SJSA1 (cell line): ENCODE measurements around the gene DAZAP1. TPM values are rescaled to one million over a fixed set of nuclear protein-coding genes. Genes with fewer than 3 reads are reported as not detected.

Source experiments
- DNase-seq, 2 experiments: peaks; one replicate each; pipeline ENCODE4 v3.0.0-alpha.2; 2015 to 2020; ENCODE audit warnings: low spot score in 2 of 2, low read depth in 1 of 2
- H3K27ac ChIP-seq: fragments of 250-450 bp; sonication (Bioruptor Pico); 2 replicates; pipeline ENCODE4 v1.5.1; 2020; ENCODE audit warnings: mild to moderate bottlenecking, moderate library complexity
- H3K27me3 ChIP-seq: fragments of 250-450 bp; sonication (Bioruptor Pico); replicated peaks from 2 replicates; pipeline ENCODE4 v1.5.1; 2020; ENCODE audit warnings: mild to moderate bottlenecking, moderate library complexity
- H3K36me3 ChIP-seq: fragments of 250-450 bp; sonication (Bioruptor Pico); 2 replicates; pipeline ENCODE4 v1.5.1; 2020; ENCODE audit warnings: mild to moderate bottlenecking
- H3K4me1 ChIP-seq: fragments of 250-450 bp; sonication (Bioruptor Pico); replicated peaks from 2 replicates; pipeline ENCODE4 v1.6.1; 2021; ENCODE audit warnings: mild to moderate bottlenecking
- H3K4me3 ChIP-seq: fragments of 250-450 bp; sonication (Bioruptor Pico); 2 replicates; pipeline ENCODE4 v1.5.1; 2020; ENCODE audit warnings: mild to moderate bottlenecking
- H3K9me3 ChIP-seq: fragments of 250-450 bp; sonication (Bioruptor Pico); replicated peaks from 2 replicates; pipeline ENCODE4 v1.5.1; 2020; ENCODE audit warnings: mild to moderate bottlenecking
- total RNA-seq: library from RNA; depleted of rRNA; stranded (reverse); fragments of >200 nt; shearing (Covaris generic); gene quantifications from 2 replicates; pipeline ENCODE4 v1.2.3, GENCODE V29; 2014; rRNA removed

Gene DAZAP1
- total RNA-seq, 1 experiment from 2014 or later: 131 TPM

GRCh38 chr19:1481224-1481892 lies 74.0 kb downstream of the DAZAP1 start:
- H3K36me3 ChIP-seq: peaks cover 9% of the 10 kb centered on the region; the same call in 1 of the 2 replicates
- DNase-seq: no peak

GRCh38 chr19:1481893-1482360 lies 74.5 kb downstream of the DAZAP1 start:
- no peaks in the 10 kb centered on the region for H3K9me3 ChIP-seq

More at GRCh38 chr19:1481224-1481892, 74.0 kb downstream of the DAZAP1 start:
- Histone ChIP-seq H3K27me3 (no peaks in the 10 kb centered on the region), H3K9me3 (no peaks in the 10 kb centered on the region), H3K4me1 (peaks cover 12% of the 10 kb centered on the region), H3K27ac (no peak overlapping the region), H3K4me3 (no peak overlapping the region)

GRCh38 chr19:1482361-1483130 lies 75.2 kb downstream of the DAZAP1 start:
- H3K36me3 ChIP-seq: 0 out of 2 replicates have a peak, but pooled peaks cover under 1% of the 10 kb centered on the region
- no peaks in the 10 kb centered on the region for H3K9me3 ChIP-seq
- peaks cover 12% of the 10 kb centered on the region for H3K4me1 ChIP-seq
- H3K4me3 ChIP-seq: no peak overlapping the region
- no peak overlapping the region for H3K27ac ChIP-seq
- no peak for DNase-seq
- H3K27me3 ChIP-seq: no peaks in the 10 kb centered on the region

More at GRCh38 chr19:1481893-1482360, 74.5 kb downstream of the DAZAP1 start:
- DNase-seq: no peak
- Histone ChIP-seq H3K4me3 (no peak overlapping the region), H3K36me3 (peaks cover 5% of the 10 kb centered on the region; the same call in 1 of the 2 replicates), H3K4me1 (peaks cover 12% of the 10 kb centered on the region), H3K27ac (no peak overlapping the region), H3K27me3 (no peaks in the 10 kb centered on the region)

GRCh38 chr19:1483131-1483978 lies 76.0 kb downstream of the DAZAP1 start:
- no peak overlapping the region for H3K4me3 ChIP-seq
- no peaks in the 10 kb centered on the region for H3K27me3 ChIP-seq
- no peak for DNase-seq
- no peaks in the 10 kb centered on the region for H3K9me3 ChIP-seq
- peaks cover 6% of the 10 kb centered on the region for H3K4me1 ChIP-seq
- H3K36me3 ChIP-seq: no peaks in the 10 kb centered on the region
- no peak overlapping the region for H3K27ac ChIP-seq

- Histone ChIP-seq H3K9me3 (no peaks in the 10 kb centered on the region), H3K36me3 (no peaks in the 10 kb centered on the region), H3K4me1 (peaks cover 5% of the 10 kb centered on the region; the same call in 1 of the 2 replicates), H3K4me3 (no peak overlapping the region), H3K27ac (no peak overlapping the region), H3K27me3 (no peaks in the 10 kb centered on the region)
- no peak for DNase-seq
These were observed 76.6 kb downstream of the DAZAP1 start for GRCh38 chr19:1483979-1484428.

Other genes with a start within 250 kb of the DAZAP1 start
- 24.8 and 26.2 TPM in 2 replicates for gene SBNO2, start 233.3 kb upstream of the DAZAP1 start, total RNA-seq
- gene STK11, start 201.8 kb upstream of the DAZAP1 start, total RNA-seq: 61.6 and 70.1 TPM in 2 replicates
- gene CBARP, start 169.6 kb upstream of the DAZAP1 start, total RNA-seq: 0.50 and 1.6 TPM in 2 replicates
- gene ATP5F1D, start 165.8 kb upstream of the DAZAP1 start, total RNA-seq: 42.4 and 68.8 TPM in 2 replicates
- 3.7 and 7.2 TPM in 2 replicates for gene MIDN, start 159.0 kb upstream of the DAZAP1 start, total RNA-seq
- 314 and 318 TPM in 2 replicates for gene CIRBP, start 138.3 kb upstream of the DAZAP1 start, total RNA-seq
- gene FAM174C, start 132.1 kb upstream of the DAZAP1 start, total RNA-seq: 32.2 and 40.6 TPM in 2 replicates
- gene EFNA2, start 121.7 kb upstream of the DAZAP1 start, total RNA-seq: not detected in 2 replicates
- 83.4 and 112 TPM in 2 replicates for gene NDUFS7, start 23.7 kb upstream of the DAZAP1 start, total RNA-seq
- gene GAMT, start 6.0 kb upstream of the DAZAP1 start, total RNA-seq: 28.6 and 35.8 TPM in 2 replicates
- 1,442 and 2,183 TPM in 2 replicates for gene RPS15, start 30.8 kb downstream of the DAZAP1 start, total RNA-seq
- 0.25 TPM in 1 of 2 replicates, not detected in the other for gene APC2, start 42.5 kb downstream of the DAZAP1 start, total RNA-seq
- gene C19orf25, start 71.6 kb downstream of the DAZAP1 start, total RNA-seq: 29.3 and 34.2 TPM in 2 replicates
- 0.34 TPM in 1 of 2 replicates, not detected in the other for gene PCSK4, start 82.8 kb downstream of the DAZAP1 start, total RNA-seq
- gene REEP6, start 83.6 kb downstream of the DAZAP1 start, total RNA-seq: 0.92 TPM in 1 of 2 replicates, not detected in the other
- 2.6 and 4.0 TPM in 2 replicates for gene ADAMTSL5, start 105.4 kb downstream of the DAZAP1 start, total RNA-seq
- gene PLK5, start 116.5 kb downstream of the DAZAP1 start, total RNA-seq: not detected in 2 replicates
- 109 and 116 TPM in 2 replicates for gene MEX3D, start 160.7 kb downstream of the DAZAP1 start, total RNA-seq
- gene MBD3, start 185.3 kb downstream of the DAZAP1 start, total RNA-seq: 128 and 130 TPM in 2 replicates
- 60.1 and 83.4 TPM in 2 replicates for gene UQCR11, start 197.9 kb downstream of the DAZAP1 start, total RNA-seq
- 128 and 245 TPM in 2 replicates for gene TCF3, start 245.0 kb downstream of the DAZAP1 start, total RNA-seq